GM19455 (cell line): ENCODE results near the gene C1QTNF9.
"Not testable (repeated sequence)": the region's sequence is repeated elsewhere in the genome, so short reads cannot be mapped to it uniquely, and the experiment has no call there.

Experiments used
- ATAC-seq: cut with Tn5 transposase; IDR thresholded peaks from one replicate; pipeline ENCODE4 v1.9.1; 2021; ENCODE audit not compliant: unreplicated experiment

Gene C1QTNF9

GRCh38 chr13:24281188-24282008 is 28.0 kb upstream of the C1QTNF9 start:
- no peak for ATAC-seq

- ATAC-seq, result no peak
Observed at GRCh38 chr13:24282256-24282655, 27.1 kb upstream of the C1QTNF9 start.

- ATAC-seq, result no peak
Observed at GRCh38 chr13:24284889-24285565, 24.4 kb upstream of the C1QTNF9 start.

- no peak for ATAC-seq
Observed at GRCh38 chr13:24286624-24287023, 22.8 kb upstream of the C1QTNF9 start.

- ATAC-seq, result no peak
Observed at GRCh38 chr13:24287748-24288287, 21.6 kb upstream of the C1QTNF9 start.

- no peak for ATAC-seq
Observed at GRCh38 chr13:24288870-24289269, 20.5 kb upstream of the C1QTNF9 start.

- no peak for ATAC-seq
Observed at GRCh38 chr13:24290280-24290932, 19.0 kb upstream of the C1QTNF9 start.

GRCh38 chr13:24292481-24292880 is 16.9 kb upstream of the C1QTNF9 start:
- no peak for ATAC-seq

GRCh38 chr13:24293746-24294145 is 15.6 kb upstream of the C1QTNF9 start:
- no peak for ATAC-seq

- no peak for ATAC-seq
Observed at GRCh38 chr13:24299488-24300114, 9.8 kb upstream of the C1QTNF9 start.

- ATAC-seq, result no peak
Observed at GRCh38 chr13:24301434-24301833, 7.9 kb upstream of the C1QTNF9 start.

GRCh38 chr13:24301911-24302310 is 7.5 kb upstream of the C1QTNF9 start:
- ATAC-seq, result no peak

GRCh38 chr13:24304620-24305019 is 4.8 kb upstream of the C1QTNF9 start:
- no peak for ATAC-seq

- no peak for ATAC-seq
Observed at GRCh38 chr13:24306632-24307031, 2.7 kb upstream of the C1QTNF9 start.

- no peak for ATAC-seq
Observed at GRCh38 chr13:24307211-24308067, 1.9 kb upstream of the C1QTNF9 start.

- no peak for ATAC-seq
Observed at GRCh38 chr13:24308068-24308445, 1.3 kb upstream of the C1QTNF9 start.

- ATAC-seq, result no peak
Observed at GRCh38 chr13:24308488-24309020, 826 bp upstream of the C1QTNF9 start.

GRCh38 chr13:24313439-24313838 is 4.1 kb downstream of the C1QTNF9 start:
- ATAC-seq, result no peak

- ATAC-seq, result not testable (repeated sequence)
Observed at GRCh38 chr13:24317835-24318234, 8.5 kb downstream of the C1QTNF9 start.

- ATAC-seq, result not testable (repeated sequence)
Observed at GRCh38 chr13:24318878-24319277, 9.5 kb downstream of the C1QTNF9 start.
